ENCODE results near the gene PLBD2. TPM values are rescaled to one million over a fixed set of nuclear protein-coding genes. Genes with fewer than 3 reads are reported as not detected.

The PLBD2 gene
- total RNA-seq, 4 donors from 2014 or later: 36.5 to 57.9 (median 44.7) TPM

DNA sequence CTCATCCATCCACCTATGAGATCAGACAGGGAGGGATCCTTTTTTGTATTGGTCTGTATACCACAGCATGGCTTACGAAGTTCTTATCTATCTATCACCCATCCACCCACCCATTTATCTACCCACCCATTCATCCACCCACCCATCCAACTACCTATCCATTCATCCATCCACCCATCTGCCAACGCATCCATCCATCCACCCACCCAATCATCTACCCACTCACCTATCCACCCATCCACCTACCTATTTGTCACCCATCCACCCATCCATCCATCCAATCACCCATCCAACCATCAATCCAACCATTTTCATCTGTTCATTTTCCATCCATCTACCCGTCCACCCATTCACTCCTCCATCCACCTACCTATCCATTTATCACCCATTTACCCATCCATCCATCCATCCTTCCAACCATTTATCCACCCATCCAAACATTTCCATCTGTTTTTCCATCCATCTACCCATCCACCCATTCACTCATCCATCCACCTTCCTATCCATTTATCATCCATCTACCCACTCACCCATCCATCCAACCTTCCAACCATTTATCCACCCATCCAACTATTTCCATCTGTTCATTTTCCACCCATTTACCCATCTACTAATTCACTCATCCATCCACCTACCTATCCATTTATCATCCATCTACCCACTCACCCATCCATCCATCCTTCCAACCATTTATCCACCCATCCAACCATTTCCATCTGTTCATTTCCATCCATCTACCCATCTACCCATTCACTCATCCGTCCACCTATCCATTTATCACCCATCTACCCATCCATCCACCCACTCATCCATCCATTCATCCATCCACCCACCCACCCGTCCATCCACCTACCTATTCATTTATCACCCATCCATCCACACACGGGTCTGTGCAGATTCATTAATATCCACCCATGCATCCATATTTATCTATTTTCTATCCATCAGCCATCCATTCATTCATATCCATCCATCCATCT lies 32.0 kb downstream of the PLBD2 start:
- peaks cover 3 to 78% (median 8%) of the 10 kb centered on the region in 3 donors for H3K36me3 ChIP-seq
- TF ChIP-seq EP300 (IDR thresholded peaks at IDR 0.05) (no peak), POLR2A (IDR thresholded peaks at IDR 0.05) (no peak)
- no peak for DNase-seq (ENCODE audit: low spot score in 2 of 2)
- no peaks in the 10 kb centered on the region for H3K27me3 ChIP-seq
- no peaks in the 10 kb centered on the region for H3K4me1 ChIP-seq
- no peak overlapping the region for H3K4me3 ChIP-seq
- H3K27ac ChIP-seq: no peak overlapping the region
- WGBS, 2 donors: 94% methylated on average over 6 of the region's 6 CpGs
- peaks cover 0 to 1% (median 0%) of the 10 kb centered on the region in 4 donors for H3K9me3 ChIP-seq

DNA sequence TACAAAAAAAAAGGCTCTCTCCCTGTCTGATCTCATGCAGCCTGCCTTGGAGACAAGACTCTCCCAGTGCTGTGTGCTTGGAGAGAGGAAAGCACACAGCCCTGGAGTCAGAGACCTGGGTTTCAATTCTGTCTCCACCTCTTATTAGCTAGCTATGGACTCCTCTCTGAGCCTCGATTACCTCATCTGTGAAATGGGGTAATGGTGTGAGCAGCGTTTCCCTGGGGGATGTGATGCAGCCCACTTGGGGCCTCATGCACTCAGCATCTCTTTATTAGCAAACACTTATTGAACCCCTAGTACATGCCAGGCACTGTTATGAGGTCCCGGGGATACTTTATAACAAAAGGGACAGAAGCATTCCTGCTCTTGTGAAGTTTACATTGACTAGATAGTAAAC lies 32.8 kb downstream of the PLBD2 start:
- H3K36me3 ChIP-seq: peaks cover 3 to 70% (median 8%) of the 10 kb centered on the region in 3 donors
- peaks cover 0 to 5% (median 0%) of the 10 kb centered on the region in 4 donors for H3K9me3 ChIP-seq
- H3K4me1 ChIP-seq: no peaks in the 10 kb centered on the region
- no peak overlapping the region for H3K27ac ChIP-seq
- 90 to 91% methylated on average over 3 of the region's 3 CpGs for WGBS, 2 donors
- H3K27me3 ChIP-seq: no peaks in the 10 kb centered on the region
- TF ChIP-seq, protein P1, sequence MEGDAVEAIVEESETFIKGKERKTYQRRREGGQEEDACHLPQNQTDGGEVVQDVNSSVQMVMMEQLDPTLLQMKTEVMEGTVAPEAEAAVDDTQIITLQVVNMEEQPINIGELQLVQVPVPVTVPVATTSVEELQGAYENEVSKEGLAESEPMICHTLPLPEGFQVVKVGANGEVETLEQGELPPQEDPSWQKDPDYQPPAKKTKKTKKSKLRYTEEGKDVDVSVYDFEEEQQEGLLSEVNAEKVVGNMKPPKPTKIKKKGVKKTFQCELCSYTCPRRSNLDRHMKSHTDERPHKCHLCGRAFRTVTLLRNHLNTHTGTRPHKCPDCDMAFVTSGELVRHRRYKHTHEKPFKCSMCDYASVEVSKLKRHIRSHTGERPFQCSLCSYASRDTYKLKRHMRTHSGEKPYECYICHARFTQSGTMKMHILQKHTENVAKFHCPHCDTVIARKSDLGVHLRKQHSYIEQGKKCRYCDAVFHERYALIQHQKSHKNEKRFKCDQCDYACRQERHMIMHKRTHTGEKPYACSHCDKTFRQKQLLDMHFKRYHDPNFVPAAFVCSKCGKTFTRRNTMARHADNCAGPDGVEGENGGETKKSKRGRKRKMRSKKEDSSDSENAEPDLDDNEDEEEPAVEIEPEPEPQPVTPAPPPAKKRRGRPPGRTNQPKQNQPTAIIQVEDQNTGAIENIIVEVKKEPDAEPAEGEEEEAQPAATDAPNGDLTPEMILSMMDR (IDR thresholded peaks at IDR 0.05): no peak
- TF ChIP-seq POLR2A (IDR thresholded peaks at IDR 0.05) (no peak), EP300 (IDR thresholded peaks at IDR 0.05) (no peak)
- H3K4me3 ChIP-seq: no peak overlapping the region
- no peak for DNase-seq (ENCODE audit: low spot score in 2 of 2)

DNA sequence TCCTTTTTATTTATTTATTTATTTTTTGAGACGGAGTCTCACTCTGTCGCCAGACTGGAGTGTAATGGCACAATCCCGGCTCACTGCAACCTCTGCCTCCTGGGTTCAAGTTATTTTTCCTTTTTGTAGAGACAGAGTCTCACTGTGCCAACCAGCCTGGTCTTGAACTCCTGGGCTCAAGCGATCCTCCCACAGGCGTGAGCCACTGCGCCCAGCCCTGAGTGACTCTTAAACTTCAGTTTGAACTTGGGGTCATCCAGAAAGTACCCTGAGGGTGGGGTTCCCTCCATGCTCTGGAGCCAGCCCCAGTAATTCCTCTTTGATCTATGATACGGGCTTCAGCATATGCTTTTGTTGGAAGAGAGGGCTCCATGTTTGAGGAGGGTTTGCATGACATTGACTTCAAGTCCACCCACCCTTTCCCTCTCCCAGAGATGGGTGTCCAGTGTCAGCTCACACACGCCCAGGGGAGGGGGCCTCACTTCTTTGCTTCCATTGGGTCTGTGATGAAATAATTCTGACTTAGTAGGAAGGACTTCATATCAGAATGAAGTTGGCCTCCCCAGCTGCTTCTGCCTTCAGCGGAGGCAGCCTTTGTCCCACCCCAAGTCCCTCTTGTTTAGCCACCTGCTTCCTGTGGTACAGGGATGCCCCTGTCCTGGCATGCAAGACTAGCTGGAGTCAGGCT lies 33.4 kb downstream of the PLBD2 start:
- 80 to 88% methylated on average over 9 of the region's 9 CpGs for WGBS, 2 donors
- Histone ChIP-seq H3K4me1 (no peaks in the 10 kb centered on the region), H3K27me3 (no peaks in the 10 kb centered on the region), H3K4me3 (no peak overlapping the region), H3K9me3 (peaks cover 0 to 5% (median 0%) of the 10 kb centered on the region in 4 donors), H3K36me3 (peaks cover 3 to 63% (median 5%) of the 10 kb centered on the region in 3 donors), H3K27ac (no peak overlapping the region)
- TF ChIP-seq, protein P1 (IDR thresholded peaks at IDR 0.05): no peak
- no peak for TF ChIP-seq POLR2A (IDR thresholded peaks at IDR 0.05)
- no peak for TF ChIP-seq EP300 (IDR thresholded peaks at IDR 0.05)
- no peak for DNase-seq (ENCODE audit: low spot score in 2 of 2)

DNA sequence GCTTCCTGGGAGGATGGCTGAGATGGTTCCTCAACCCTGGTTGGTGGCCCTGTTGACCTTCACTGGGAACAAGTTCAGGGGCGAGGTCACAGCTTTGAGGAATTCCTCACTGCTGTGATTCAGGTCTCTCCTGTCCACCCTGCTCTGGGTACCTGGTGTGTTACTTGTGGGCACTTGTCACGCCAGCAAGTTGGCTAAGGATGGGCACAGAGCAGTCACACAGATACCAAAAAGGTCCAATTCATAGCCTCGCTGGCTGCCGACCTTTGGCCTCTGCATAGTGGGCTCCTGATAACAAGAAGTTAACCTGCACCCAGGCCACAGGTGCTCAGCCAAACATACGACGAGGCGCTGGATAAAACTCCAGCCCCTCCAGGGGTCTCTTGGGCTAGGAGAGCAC lies 34.1 kb downstream of the PLBD2 start:
- no peaks in the 10 kb centered on the region for H3K27me3 ChIP-seq
- peaks cover 0 to 5% (median 0%) of the 10 kb centered on the region in 4 donors for H3K9me3 ChIP-seq
- no peak for DNase-seq (ENCODE audit: low spot score in 2 of 2)
- peaks cover 0 to 56% (median 3%) of the 10 kb centered on the region in 3 donors for H3K36me3 ChIP-seq
- no peak overlapping the region for H3K4me3 ChIP-seq
- no peak overlapping the region for H3K27ac ChIP-seq
- H3K4me1 ChIP-seq: no peaks in the 10 kb centered on the region
- TF ChIP-seq, protein P1 (IDR thresholded peaks at IDR 0.05): no peak
- WGBS, 2 donors: 77 to 84% methylated on average over 7 of the region's 7 CpGs

DNA sequence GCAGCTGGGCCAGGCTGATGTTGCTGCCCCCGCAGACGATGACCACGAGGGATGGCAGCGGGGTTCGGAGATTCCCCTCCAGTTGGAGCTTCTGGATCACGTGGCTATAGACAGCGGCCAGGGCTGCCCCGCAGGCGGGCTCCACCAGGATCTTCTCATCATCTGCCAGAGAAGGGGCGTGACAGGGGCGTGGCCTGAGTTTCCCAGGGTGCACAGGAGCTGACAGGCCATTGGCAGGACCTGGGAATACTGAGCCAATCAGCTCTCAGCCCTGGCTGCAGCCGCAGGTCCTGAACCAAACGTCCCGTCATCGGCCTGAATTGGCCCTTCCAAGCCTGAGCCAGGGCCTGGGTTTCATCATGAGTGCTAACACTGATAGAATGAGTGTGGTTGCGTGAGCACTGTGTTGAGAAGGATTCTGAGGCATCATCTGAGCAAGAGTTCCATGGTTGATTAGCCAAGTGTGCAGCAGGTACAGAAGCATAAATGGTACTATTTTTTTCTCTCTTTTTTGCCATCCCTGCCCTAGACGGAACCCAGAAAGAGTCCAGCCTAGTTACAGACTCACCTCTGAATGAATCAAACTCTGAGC lies 34.7 kb downstream of the PLBD2 start:
- H3K27me3 ChIP-seq: no peaks in the 10 kb centered on the region
- 67 to 69% methylated on average over 6 to 15 of the region's 17 CpGs for WGBS, 2 donors
- no peak overlapping the region for H3K4me3 ChIP-seq
- no peak overlapping the region for H3K27ac ChIP-seq
- peaks cover 0 to 5% (median 0%) of the 10 kb centered on the region in 4 donors for H3K9me3 ChIP-seq
- DNase-seq (ENCODE audit: low spot score in 2 of 2): no peak
- H3K4me1 ChIP-seq: no peaks in the 10 kb centered on the region
- peaks cover 0 to 50% (median 3%) of the 10 kb centered on the region in 3 donors for H3K36me3 ChIP-seq
- TF ChIP-seq POLR2A (IDR thresholded peaks at IDR 0.05) (no peak), EP300 (IDR thresholded peaks at IDR 0.05) (no peak)
- TF ChIP-seq, protein P1 (IDR thresholded peaks at IDR 0.05): no peak
